HL-60 (cell line): ENCODE results near the gene GPATCH8.

ENCODE experiments used
- CTCF ChIP-seq: IDR thresholded peaks from one replicate; pipeline ENCODE4 v1.5.1; 2011; ENCODE audit warnings: low read length, control low read depth, inconsistent platforms; ENCODE audit not compliant: insufficient read depth
- POLR2AphosphoS5 ChIP-seq: IDR thresholded peaks from 2 replicates; pipeline ENCODE4 v1.6.1; 2012; ENCODE audit warnings: low read depth
- REST ChIP-seq: IDR thresholded peaks from 2 replicates; pipeline ENCODE4 v1.6.1; 2012; ENCODE audit warnings: low read depth; ENCODE audit not compliant: insufficient replicate concordance

- TF ChIP-seq CTCF (no peak), POLR2AphosphoS5 (no peak), REST (no peak)
These were observed 127.8 kb downstream of the GPATCH8 start for GRCh38 chr17:44375196-44376017.
